ENCODE results near the gene CCDC91.

CCDC91 gene

GRCh38 chr12:28440081-28440608, 249.9 kb downstream of the CCDC91 start:
- TF ChIP-seq CTCF (conservative IDR thresholded peaks at IDR 0.05; ENCODE audit: control insufficient read depth, insufficient read depth, low read depth, low read length) = no peak
- DNase-seq (ENCODE audit: low read depth) = no peak
- H3K4me3 ChIP-seq (ENCODE audit: control insufficient read depth, low read depth, low read length) = no peak overlapping the region

GRCh38 chr12:28442101-28442500, 251.8 kb downstream of the CCDC91 start:
- DNase-seq (ENCODE audit: low read depth) = no peak
- H3K4me3 ChIP-seq (ENCODE audit: control insufficient read depth, low read depth, low read length) = no peak overlapping the region
- no peak for TF ChIP-seq CTCF (conservative IDR thresholded peaks at IDR 0.05; ENCODE audit: control insufficient read depth, insufficient read depth, low read depth, low read length)

- no peak overlapping the region for H3K4me3 ChIP-seq (ENCODE audit: control insufficient read depth, low read depth, low read length)
- no peak for DNase-seq (ENCODE audit: low read depth)
These were observed 253.1 kb downstream of the CCDC91 start for GRCh38 chr12:28443337-28443736.

GRCh38 chr12:28446031-28446430, 255.8 kb downstream of the CCDC91 start:
- TF ChIP-seq CTCF (conservative IDR thresholded peaks at IDR 0.05; ENCODE audit: control insufficient read depth, insufficient read depth, low read depth, low read length) = no peak
- DNase-seq (ENCODE audit: low read depth) = no peak
- H3K4me3 ChIP-seq (ENCODE audit: control insufficient read depth, low read depth, low read length) = no peak overlapping the region

More at GRCh38 chr12:28443337-28443736, 253.1 kb downstream of the CCDC91 start:
- TF ChIP-seq CTCF (conservative IDR thresholded peaks at IDR 0.05; ENCODE audit: control insufficient read depth, insufficient read depth, low read depth, low read length) = no peak

GRCh38 chr12:28453686-28454085, 263.4 kb downstream of the CCDC91 start:
- no peak for TF ChIP-seq CTCF (conservative IDR thresholded peaks at IDR 0.05; ENCODE audit: control insufficient read depth, insufficient read depth, low read depth, low read length)
- H3K4me3 ChIP-seq (ENCODE audit: control insufficient read depth, low read depth, low read length) = no peak overlapping the region
- DNase-seq (ENCODE audit: low read depth) = no peak

- DNase-seq (ENCODE audit: low read depth) = no peak
- H3K4me3 ChIP-seq (ENCODE audit: control insufficient read depth, low read depth, low read length) = no peak overlapping the region
- no peak for TF ChIP-seq CTCF (conservative IDR thresholded peaks at IDR 0.05; ENCODE audit: control insufficient read depth, insufficient read depth, low read depth, low read length)
These were observed 266.9 kb downstream of the CCDC91 start for GRCh38 chr12:28456934-28457710.
